ENCODE data around the gene TMEM18. TPM values are rescaled to one million over a fixed set of nuclear protein-coding genes. Genes with fewer than 3 reads are reported as not detected.

TMEM18 gene
- total RNA-seq (2022; extraction: Qiagen RNA extraction): 37.6 to 44.4 TPM (median 39.0 TPM) in 5 replicates

GRCh38 chr2:677056-677958 is at the start of gene TMEM18:
Gene TMEM18 (minus strand): TSS chr2:677406. CDS start chr2:677345, 61 bp downstream.

